Measurements from ENCODE around the gene TNFSF13B.
"Not testable (repeated sequence)": the region's sequence is repeated elsewhere in the genome, so short reads cannot be mapped to it uniquely, and the experiment has no call there.

TNFSF13B gene

GRCh38 chr13:108269601-108270328, at the start of gene TNFSF13B:
Gene TNFSF13B (plus strand): TSS chr13:108269718. CDS start chr13:108269896, 178 bp downstream.
- no peak for DNase-seq (ENCODE audit: low spot score)

GRCh38 chr13:108220041-108220440, 49.5 kb upstream of the TNFSF13B start:
- DNase-seq (ENCODE audit: low spot score): no peak

- DNase-seq (ENCODE audit: low spot score): no peak
Measured at GRCh38 chr13:108223687-108224503, 45.6 kb upstream of the TNFSF13B start.

- no peak for DNase-seq (ENCODE audit: low spot score)
Measured at GRCh38 chr13:108225440-108225839, 44.1 kb upstream of the TNFSF13B start.

GRCh38 chr13:108226184-108226583, 43.3 kb upstream of the TNFSF13B start:
- DNase-seq (ENCODE audit: low spot score): no peak

- DNase-seq (ENCODE audit: low spot score): peak; percentile 50
Measured at GRCh38 chr13:108227651-108228272, 41.8 kb upstream of the TNFSF13B start.

- DNase-seq (ENCODE audit: low spot score): no peak
Measured at GRCh38 chr13:108230377-108230776, 39.1 kb upstream of the TNFSF13B start.

GRCh38 chr13:108249150-108249549, 20.4 kb upstream of the TNFSF13B start:
- DNase-seq (ENCODE audit: low spot score): no peak

GRCh38 chr13:108257248-108257647, 12.3 kb upstream of the TNFSF13B start:
- no peak for DNase-seq (ENCODE audit: low spot score)

GRCh38 chr13:108263621-108264355, 5.7 kb upstream of the TNFSF13B start:
- no peak for DNase-seq (ENCODE audit: low spot score)

GRCh38 chr13:108266321-108266990, 3.1 kb upstream of the TNFSF13B start:
- no peak for DNase-seq (ENCODE audit: low spot score)

GRCh38 chr13:108267347-108267746, 2.2 kb upstream of the TNFSF13B start:
- no peak for DNase-seq (ENCODE audit: low spot score)

- DNase-seq (ENCODE audit: low spot score): not testable (repeated sequence)
Measured at GRCh38 chr13:108267855-108268254, 1.7 kb upstream of the TNFSF13B start.

- no peak for DNase-seq (ENCODE audit: low spot score)
Measured at GRCh38 chr13:108268466-108269112, 929 bp upstream of the TNFSF13B start.

GRCh38 chr13:108270442-108270841, 924 bp downstream of the TNFSF13B start:
- DNase-seq (ENCODE audit: low spot score): no peak

- no peak for DNase-seq (ENCODE audit: low spot score)
Measured at GRCh38 chr13:108272333-108272732, 2.8 kb downstream of the TNFSF13B start.

GRCh38 chr13:108273429-108274118, 4.1 kb downstream of the TNFSF13B start:
- DNase-seq (ENCODE audit: low spot score): no peak

GRCh38 chr13:108274718-108275117, 5.2 kb downstream of the TNFSF13B start:
- no peak for DNase-seq (ENCODE audit: low spot score)

GRCh38 chr13:108276060-108276459, 6.5 kb downstream of the TNFSF13B start:
- DNase-seq (ENCODE audit: low spot score): no peak

- no peak for DNase-seq (ENCODE audit: low spot score)
Measured at GRCh38 chr13:108278466-108278865, 8.9 kb downstream of the TNFSF13B start.
